ENCODE measurements around the gene C20orf96. TPM values are rescaled to one million over a fixed set of nuclear protein-coding genes. Genes with fewer than 3 reads are reported as not detected.

The C20orf96 gene
- total RNA-seq, 1 experiment from 2014 or later: 1.6 TPM

- Histone ChIP-seq H3K4me3 (peak within 1 kb of the TSS; percentile 65), H3K36me3 (peaks cover 7% of the 10 kb centered on the region), H3K27me3 (no peaks in the 10 kb centered on the region), H3K9me3 (no peaks in the 10 kb centered on the region)
- DNase-seq: peak; percentile 87
Measured at GRCh38 chr20:297098-297924, 6.8 kb upstream of the C20orf96 start, which contains the start of gene ZCCHC3. Gene ZCCHC3, plus strand, starts transcription at chr20:297570. Its CDS starts 17 bp downstream, at chr20:297587.

GRCh38 chr20:295804-296203 lies 5.3 kb upstream of the C20orf96 start:
- Histone ChIP-seq H3K27me3 (no peaks in the 10 kb centered on the region), H3K4me3 (no peak overlapping the region), H3K36me3 (peaks cover 7% of the 10 kb centered on the region), H3K9me3 (no peaks in the 10 kb centered on the region)
- DNase-seq: no peak

- Histone ChIP-seq H3K9me3 (no peaks in the 10 kb centered on the region), H3K27me3 (no peaks in the 10 kb centered on the region), H3K4me3 (no peak overlapping the region), H3K36me3 (no peaks in the 10 kb centered on the region; the same call in none of the 2 replicates)
- no peak for DNase-seq
Measured at GRCh38 chr20:294602-295001, 4.1 kb upstream of the C20orf96 start.

GRCh38 chr20:289693-290083 lies 862 bp downstream of the C20orf96 start:
- no peaks in the 10 kb centered on the region for H3K9me3 ChIP-seq
- no peaks in the 10 kb centered on the region for H3K36me3 ChIP-seq
- no peak for DNase-seq
- H3K4me3 ChIP-seq: peak overlapping the region; percentile 62
- H3K27me3 ChIP-seq: no peaks in the 10 kb centered on the region

GRCh38 chr20:288956-289692 lies 1.4 kb downstream of the C20orf96 start:
- Histone ChIP-seq H3K27me3 (no peaks in the 10 kb centered on the region), H3K36me3 (no peaks in the 10 kb centered on the region), H3K9me3 (no peaks in the 10 kb centered on the region), H3K4me3 (no peak overlapping the region)
- no peak for DNase-seq

DNA sequence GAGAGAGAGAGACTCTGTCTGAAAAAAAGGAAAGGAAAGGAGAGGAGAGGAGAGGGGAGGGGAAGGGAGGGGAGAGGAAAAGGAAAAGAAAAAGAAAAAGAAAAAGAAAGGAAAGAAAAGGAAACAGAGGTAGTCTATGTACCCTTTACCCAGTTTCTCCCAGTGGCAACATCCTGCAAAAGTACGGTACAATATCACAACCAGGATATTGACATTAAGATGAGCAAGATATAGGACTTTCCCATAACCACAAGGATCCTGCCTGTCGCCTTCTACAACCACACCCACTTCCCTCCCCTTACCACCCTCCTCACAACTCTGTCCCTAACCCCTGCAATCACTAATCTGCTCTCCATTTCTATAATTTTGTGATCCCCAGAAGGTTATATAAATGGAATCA lies 4.0 kb downstream of the C20orf96 start:
- H3K9me3 ChIP-seq: no peaks in the 10 kb centered on the region
- H3K36me3 ChIP-seq: no peaks in the 10 kb centered on the region
- H3K4me3 ChIP-seq: no peak overlapping the region
- H3K27me3 ChIP-seq: no peaks in the 10 kb centered on the region
- no peak for DNase-seq

DNA sequence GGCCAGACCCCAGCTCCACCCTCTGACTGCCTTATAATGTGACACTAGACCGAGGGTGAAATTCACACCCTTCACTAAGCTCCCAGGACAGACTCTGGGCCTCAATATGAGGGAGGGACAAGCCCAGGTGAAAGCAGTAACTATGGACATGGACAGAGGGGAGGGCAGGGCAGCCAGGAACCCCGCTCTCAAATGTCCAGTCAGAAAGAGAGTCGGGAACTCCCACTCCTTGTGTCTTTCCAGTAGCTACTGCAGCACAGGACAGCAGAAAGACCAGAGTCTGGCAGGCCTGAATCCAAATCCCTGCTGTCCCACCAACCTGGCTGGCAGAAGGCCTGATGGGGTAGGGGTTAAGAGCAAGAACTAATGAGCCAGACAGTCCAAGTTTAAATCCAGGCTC lies 6.4 kb downstream of the C20orf96 start:
- no peaks in the 10 kb centered on the region for H3K9me3 ChIP-seq
- H3K27me3 ChIP-seq: no peaks in the 10 kb centered on the region
- no peaks in the 10 kb centered on the region for H3K36me3 ChIP-seq
- no peak overlapping the region for H3K4me3 ChIP-seq
- DNase-seq: no peak

GRCh38 chr20:278607-279571 lies 11.7 kb downstream of the C20orf96 start:
- no peaks in the 10 kb centered on the region for H3K9me3 ChIP-seq
- H3K27me3 ChIP-seq: no peaks in the 10 kb centered on the region
- no peak overlapping the region for H3K4me3 ChIP-seq
- no peak for DNase-seq
- H3K36me3 ChIP-seq: no peaks in the 10 kb centered on the region

- no peak for DNase-seq
- no peaks in the 10 kb centered on the region for H3K9me3 ChIP-seq
- no peaks in the 10 kb centered on the region for H3K36me3 ChIP-seq
- no peak overlapping the region for H3K4me3 ChIP-seq
- H3K27me3 ChIP-seq: no peaks in the 10 kb centered on the region
Measured at GRCh38 chr20:278181-278580, 12.4 kb downstream of the C20orf96 start.

GRCh38 chr20:277496-277781 lies 13.1 kb downstream of the C20orf96 start:
- Histone ChIP-seq H3K36me3 (no peaks in the 10 kb centered on the region), H3K27me3 (no peaks in the 10 kb centered on the region), H3K4me3 (no peak overlapping the region), H3K9me3 (no peaks in the 10 kb centered on the region)
- no peak for DNase-seq

DNA sequence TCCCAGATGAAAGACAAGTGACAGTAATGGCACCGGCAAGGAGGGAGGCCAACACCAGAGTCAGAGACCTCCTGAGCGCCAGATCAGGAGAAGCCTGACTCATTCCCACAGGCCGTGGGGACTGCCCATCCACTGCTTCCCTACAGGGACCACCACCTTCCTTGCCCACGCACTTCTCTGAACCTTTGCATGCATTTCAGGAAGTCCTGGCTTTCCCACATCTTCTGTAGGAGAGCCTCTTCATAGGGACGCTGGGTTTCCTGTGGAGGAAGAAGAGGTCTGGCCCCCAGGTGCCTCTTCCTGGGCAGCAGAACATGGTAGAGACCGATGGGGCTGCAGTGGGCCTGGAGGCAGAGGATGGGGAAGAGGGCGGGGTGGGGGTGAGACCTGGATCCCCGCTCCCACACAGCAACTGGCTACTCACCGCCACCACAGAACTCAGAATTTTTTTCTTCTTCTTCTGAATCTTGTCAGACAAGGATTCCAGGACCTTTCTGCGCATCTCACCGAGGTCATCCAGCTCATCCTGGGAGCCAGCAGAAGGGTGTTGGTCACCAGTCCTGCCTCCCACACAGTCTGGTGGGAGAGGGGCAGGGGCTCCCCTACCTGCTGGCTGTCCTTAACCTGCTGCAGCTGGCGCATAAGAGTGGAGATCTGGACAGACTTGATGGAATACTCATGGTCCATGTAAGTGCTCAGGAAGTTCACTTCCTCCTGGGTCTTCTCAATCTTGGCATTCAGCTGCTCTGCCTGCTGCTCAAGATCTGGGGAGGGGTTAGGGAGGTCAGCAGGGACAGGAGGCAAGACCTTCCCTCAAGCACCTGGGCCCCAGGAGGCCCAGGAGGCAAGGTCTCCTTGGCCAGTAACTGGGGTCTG lies 13.7 kb downstream of the C20orf96 start:
- H3K4me3 ChIP-seq: no peak overlapping the region
- H3K27me3 ChIP-seq: no peaks in the 10 kb centered on the region
- no peak for DNase-seq
- H3K9me3 ChIP-seq: no peaks in the 10 kb centered on the region
- no peaks in the 10 kb centered on the region for H3K36me3 ChIP-seq

- Histone ChIP-seq H3K27me3 (no peaks in the 10 kb centered on the region), H3K4me3 (no peak overlapping the region), H3K9me3 (no peaks in the 10 kb centered on the region), H3K36me3 (no peaks in the 10 kb centered on the region)
- DNase-seq: no peak
Measured at GRCh38 chr20:275791-276190, 14.8 kb downstream of the C20orf96 start.

GRCh38 chr20:273884-274283 lies 16.7 kb downstream of the C20orf96 start:
- H3K27me3 ChIP-seq: no peaks in the 10 kb centered on the region
- H3K4me3 ChIP-seq: no peak overlapping the region
- H3K36me3 ChIP-seq: no peaks in the 10 kb centered on the region
- H3K9me3 ChIP-seq: no peaks in the 10 kb centered on the region
- DNase-seq: no peak

- Histone ChIP-seq H3K4me3 (no peak overlapping the region), H3K27me3 (no peaks in the 10 kb centered on the region), H3K9me3 (no peaks in the 10 kb centered on the region), H3K36me3 (no peaks in the 10 kb centered on the region)
- no peak for DNase-seq
Measured at GRCh38 chr20:272718-273117, 17.8 kb downstream of the C20orf96 start.

GRCh38 chr20:271528-271927 lies 19.0 kb downstream of the C20orf96 start:
- Histone ChIP-seq H3K36me3 (no peaks in the 10 kb centered on the region), H3K9me3 (no peaks in the 10 kb centered on the region), H3K4me3 (no peak overlapping the region), H3K27me3 (no peaks in the 10 kb centered on the region)
- DNase-seq: no peak

GRCh38 chr20:271069-271468 lies 19.5 kb downstream of the C20orf96 start:
- H3K4me3 ChIP-seq: no peak overlapping the region
- H3K9me3 ChIP-seq: no peaks in the 10 kb centered on the region
- H3K36me3 ChIP-seq: no peaks in the 10 kb centered on the region
- DNase-seq: no peak
- no peaks in the 10 kb centered on the region for H3K27me3 ChIP-seq

All from MG63 (cell line).